Measurements from ENCODE around the gene PEX3.

PEX3 gene

GRCh38 chr6:143471822-143472221, 21.2 kb downstream of the PEX3 start:
- H4K8ac ChIP-seq (ENCODE audit: low read depth, low read length), result no peak overlapping the region
- H3K4ac ChIP-seq (ENCODE audit: low read depth, low read length), result no peak overlapping the region
- H3K14ac ChIP-seq (ENCODE audit: low read length), result no peak overlapping the region
- DNase-seq, result peak in 1 of 2 donors; percentile 60
- no peak overlapping the region for H3K4me3 ChIP-seq (ENCODE audit: low read depth, low read length)
- H2BK5ac ChIP-seq (ENCODE audit: low read depth, low read length, poor library complexity), result no peak overlapping the region
- no peak overlapping the region for H3K27ac ChIP-seq (ENCODE audit: low read depth, low read length)
- no peak overlapping the region for H2AFZ ChIP-seq (ENCODE audit: insufficient read depth, low read length, poor library complexity)
- H2AK5ac ChIP-seq (ENCODE audit: low read length), result no peak overlapping the region
- H3K9ac ChIP-seq (ENCODE audit: low read length), result no peak overlapping the region
- no peak overlapping the region for H3K4me2 ChIP-seq (ENCODE audit: low read length)
- H3K23ac ChIP-seq (ENCODE audit: low read length), result no peak overlapping the region
- no peaks in the 10 kb centered on the region for H3K79me1 ChIP-seq (ENCODE audit: low read length)
- H3K9me3 ChIP-seq (ENCODE audit: insufficient read depth, low read depth, low read length), result no peaks in the 10 kb centered on the region
- H2BK12ac ChIP-seq (ENCODE audit: low read length), result no peak overlapping the region
- H2BK120ac ChIP-seq (ENCODE audit: insufficient read depth, low read length, poor library complexity), result no peak overlapping the region
- H4K91ac ChIP-seq (ENCODE audit: low read depth, low read length), result no peak overlapping the region
- no peaks in the 10 kb centered on the region for H3K79me2 ChIP-seq (ENCODE audit: control insufficient read depth, insufficient read depth, low read length, poor library complexity)
- H3K18ac ChIP-seq (ENCODE audit: low read length), result no peak overlapping the region
- no CpG with 5 or more reads among the region's 1 CpG for WGBS (ENCODE audit: extremely low coverage, insufficient coverage, insufficient read length)
- H3K4me1 ChIP-seq (ENCODE audit: control insufficient read depth in 1 of 2, insufficient read depth in 2 of 2, low read length in 2 of 2), result no peaks in the 10 kb centered on the region
- peaks cover 2 to 3% of the 10 kb centered on the region in 2 experiments for H3K36me3 ChIP-seq (ENCODE audit: control insufficient read depth in 1 of 2, insufficient read depth in 2 of 2, low read length in 2 of 2)
- H3K27me3 ChIP-seq (ENCODE audit: insufficient read depth, low read length), result no peaks in the 10 kb centered on the region
- no peak overlapping the region for H4K12ac ChIP-seq (ENCODE audit: low read depth, low read length)

- Histone ChIP-seq H3K79me2 (ENCODE audit: control insufficient read depth, insufficient read depth, low read length, poor library complexity) (no peaks in the 10 kb centered on the region), H2AK5ac (ENCODE audit: low read length) (no peak overlapping the region), H2AFZ (ENCODE audit: insufficient read depth, low read length, poor library complexity) (no peak overlapping the region), H3K27ac (ENCODE audit: low read depth, low read length) (no peak overlapping the region), H3K18ac (ENCODE audit: low read length) (no peak overlapping the region), H2BK12ac (ENCODE audit: low read length) (no peak overlapping the region), H3K23ac (ENCODE audit: low read length) (no peak overlapping the region), H3K4me2 (ENCODE audit: low read length) (no peak overlapping the region), H2BK5ac (ENCODE audit: low read depth, low read length, poor library complexity) (no peak overlapping the region), H3K79me1 (ENCODE audit: low read length) (no peaks in the 10 kb centered on the region), H4K12ac (ENCODE audit: low read depth, low read length) (no peak overlapping the region), H3K9ac (ENCODE audit: low read length) (no peak overlapping the region), H2BK120ac (ENCODE audit: insufficient read depth, low read length, poor library complexity) (no peak overlapping the region), H3K4me3 (ENCODE audit: low read depth, low read length) (no peak overlapping the region), H3K14ac (ENCODE audit: low read length) (no peak overlapping the region), H4K8ac (ENCODE audit: low read depth, low read length) (no peak overlapping the region), H3K4me1 (ENCODE audit: control insufficient read depth in 1 of 2, insufficient read depth in 2 of 2, low read length in 2 of 2) (no peaks in the 10 kb centered on the region), H3K36me3 (ENCODE audit: control insufficient read depth in 1 of 2, insufficient read depth in 2 of 2, low read length in 2 of 2) (peaks cover 2 to 3% of the 10 kb centered on the region in 2 experiments), H3K9me3 (ENCODE audit: insufficient read depth, low read depth, low read length) (no peaks in the 10 kb centered on the region), H3K4ac (ENCODE audit: low read depth, low read length) (no peak overlapping the region), H3K27me3 (ENCODE audit: insufficient read depth, low read length) (no peaks in the 10 kb centered on the region), H4K91ac (ENCODE audit: low read depth, low read length) (no peak overlapping the region)
- no CpG with 5 or more reads among the region's 1 CpG for WGBS (ENCODE audit: extremely low coverage, insufficient coverage, insufficient read length)
- DNase-seq, result no peak
Measured at GRCh38 chr6:143476545-143476944, 25.9 kb downstream of the PEX3 start.

DNA sequence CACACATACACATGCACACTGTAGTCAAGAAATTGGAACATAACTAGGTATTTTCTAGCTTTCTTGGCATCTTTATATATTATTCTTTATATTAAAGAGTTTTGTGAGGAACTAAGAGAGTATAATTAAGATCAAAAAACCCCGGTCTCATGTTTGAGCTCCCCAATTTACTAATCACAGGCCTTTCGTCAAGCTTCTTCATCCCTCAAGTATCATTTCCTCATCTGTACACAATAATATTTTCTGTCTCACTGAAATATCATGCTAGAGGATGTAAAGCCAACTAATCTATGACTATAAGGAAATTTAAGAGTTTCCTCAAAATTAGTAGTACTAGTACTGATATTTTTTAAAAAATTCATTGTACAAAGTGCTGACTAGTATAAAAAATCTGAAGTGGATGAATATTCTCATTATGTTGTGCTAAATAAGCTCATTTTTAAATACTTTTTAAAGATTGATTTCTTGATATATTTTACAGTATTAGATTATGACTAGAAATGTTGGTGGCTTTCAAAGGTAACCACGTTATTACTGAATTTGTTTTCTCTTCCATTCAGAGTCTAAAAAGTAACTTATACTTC, 28.0 kb downstream of the PEX3 start:
- Histone ChIP-seq H3K27ac (ENCODE audit: low read depth, low read length) (no peak overlapping the region), H3K14ac (ENCODE audit: low read length) (no peak overlapping the region), H4K91ac (ENCODE audit: low read depth, low read length) (no peak overlapping the region), H3K4me2 (ENCODE audit: low read length) (no peak overlapping the region), H3K4me3 (ENCODE audit: low read depth, low read length) (no peak overlapping the region), H2BK120ac (ENCODE audit: insufficient read depth, low read length, poor library complexity) (no peak overlapping the region), H3K4me1 (ENCODE audit: control insufficient read depth in 1 of 2, insufficient read depth in 2 of 2, low read length in 2 of 2) (no peaks in the 10 kb centered on the region), H3K9me3 (ENCODE audit: insufficient read depth, low read depth, low read length) (no peaks in the 10 kb centered on the region), H2AK5ac (ENCODE audit: low read length) (no peak overlapping the region), H4K8ac (ENCODE audit: low read depth, low read length) (no peak overlapping the region), H3K23ac (ENCODE audit: low read length) (no peak overlapping the region), H4K12ac (ENCODE audit: low read depth, low read length) (no peak overlapping the region), H3K36me3 (ENCODE audit: control insufficient read depth in 1 of 2, insufficient read depth in 2 of 2, low read length in 2 of 2) (peaks cover 2 to 3% of the 10 kb centered on the region in 2 experiments), H2BK5ac (ENCODE audit: low read depth, low read length, poor library complexity) (no peak overlapping the region), H3K4ac (ENCODE audit: low read depth, low read length) (no peak overlapping the region), H2BK12ac (ENCODE audit: low read length) (no peak overlapping the region), H3K9ac (ENCODE audit: low read length) (no peak overlapping the region), H3K79me2 (ENCODE audit: control insufficient read depth, insufficient read depth, low read length, poor library complexity) (no peaks in the 10 kb centered on the region), H3K27me3 (ENCODE audit: insufficient read depth, low read length) (no peaks in the 10 kb centered on the region), H3K18ac (ENCODE audit: low read length) (no peak overlapping the region), H2AFZ (ENCODE audit: insufficient read depth, low read length, poor library complexity) (no peak overlapping the region), H3K79me1 (ENCODE audit: low read length) (no peaks in the 10 kb centered on the region)
- no peak for DNase-seq
- WGBS (ENCODE audit: extremely low coverage, insufficient coverage, insufficient read length), result no CpG with 5 or more reads among the region's 3 CpGs

- no peak overlapping the region for H2BK12ac ChIP-seq (ENCODE audit: low read length)
- H3K23ac ChIP-seq (ENCODE audit: low read length), result no peak overlapping the region
- H3K18ac ChIP-seq (ENCODE audit: low read length), result no peak overlapping the region
- H3K4ac ChIP-seq (ENCODE audit: low read depth, low read length), result no peak overlapping the region
- no peak overlapping the region for H3K9ac ChIP-seq (ENCODE audit: low read length)
- no peak overlapping the region for H2AFZ ChIP-seq (ENCODE audit: insufficient read depth, low read length, poor library complexity)
- no peak for DNase-seq
- H3K4me2 ChIP-seq (ENCODE audit: low read length), result no peak overlapping the region
- H2BK120ac ChIP-seq (ENCODE audit: insufficient read depth, low read length, poor library complexity), result no peak overlapping the region
- no peak overlapping the region for H3K4me3 ChIP-seq (ENCODE audit: low read depth, low read length)
- no peaks in the 10 kb centered on the region for H3K4me1 ChIP-seq (ENCODE audit: control insufficient read depth in 1 of 2, insufficient read depth in 2 of 2, low read length in 2 of 2)
- H4K12ac ChIP-seq (ENCODE audit: low read depth, low read length), result no peak overlapping the region
- no peak overlapping the region for H2BK5ac ChIP-seq (ENCODE audit: low read depth, low read length, poor library complexity)
- H3K14ac ChIP-seq (ENCODE audit: low read length), result no peak overlapping the region
- WGBS (ENCODE audit: extremely low coverage, insufficient coverage, insufficient read length), result no CpG with 5 or more reads among the region's 2 CpGs
- no peaks in the 10 kb centered on the region for H3K79me2 ChIP-seq (ENCODE audit: control insufficient read depth, insufficient read depth, low read length, poor library complexity)
- no peak overlapping the region for H3K27ac ChIP-seq (ENCODE audit: low read depth, low read length)
- no peaks in the 10 kb centered on the region for H3K36me3 ChIP-seq (ENCODE audit: control insufficient read depth in 1 of 2, insufficient read depth in 2 of 2, low read length in 2 of 2)
- H3K79me1 ChIP-seq (ENCODE audit: low read length), result no peaks in the 10 kb centered on the region
- no peak overlapping the region for H4K8ac ChIP-seq (ENCODE audit: low read depth, low read length)
- H3K27me3 ChIP-seq (ENCODE audit: insufficient read depth, low read length), result no peaks in the 10 kb centered on the region
- H4K91ac ChIP-seq (ENCODE audit: low read depth, low read length), result no peak overlapping the region
- H2AK5ac ChIP-seq (ENCODE audit: low read length), result no peak overlapping the region
- H3K9me3 ChIP-seq (ENCODE audit: insufficient read depth, low read depth, low read length), result no peaks in the 10 kb centered on the region
Measured at GRCh38 chr6:143482593-143482992, 32.0 kb downstream of the PEX3 start.

Data from trophoblast cell (in vitro differentiated cells and primary cell).